DOHH2 (cell line): Measurements from ENCODE around the gene CCN5.

Experiments used
- H3F3A ChIP-seq: fragments of 200-600 bp; sonication (generic), shearing (Covaris generic); 2 replicates; pipeline ENCODE4 v1.6.0; 2016; ENCODE audit warnings: antibody characterized with exemption, mild to moderate bottlenecking; ENCODE audit not compliant: control insufficient read depth, insufficient read depth
- H3K27ac ChIP-seq: fragments of 200-600 bp; sonication (generic); 2 replicates; pipeline ENCODE4 v1.5.1; 2014; ENCODE audit warnings: low read depth, mild to moderate bottlenecking, low read length, moderate library complexity
- H3K27me3 ChIP-seq: fragments of 200-600 bp; sonication (generic); 2 replicates; pipeline ENCODE4 v1.6.1; 2014; ENCODE audit warnings: mild to moderate bottlenecking, low read length, mixed read lengths; ENCODE audit not compliant: control insufficient read depth
- H3K36me3 ChIP-seq: fragments of 200-600 bp; sonication (generic); 2 replicates; pipeline ENCODE4 v1.6.1; 2014; ENCODE audit warnings: mild to moderate bottlenecking, low read length, moderate library complexity, mixed read lengths; ENCODE audit not compliant: control insufficient read depth
- H3K4me1 ChIP-seq: fragments of 200-600 bp; sonication (generic); 2 replicates; pipeline ENCODE4 v1.6.1; 2014; ENCODE audit warnings: mild to moderate bottlenecking, low read length, mixed read lengths; ENCODE audit not compliant: control insufficient read depth
- H3K4me2 ChIP-seq: fragments of 200-600 bp; sonication (generic); 2 replicates; pipeline ENCODE4 v1.6.0; 2014; ENCODE audit warnings: mild to moderate bottlenecking, low read length, moderate library complexity
- H3K4me3 ChIP-seq: fragments of 200-600 bp; sonication (generic); 2 replicates; pipeline ENCODE4 v1.5.1; 2014; ENCODE audit warnings: mild to moderate bottlenecking, low read length, mixed read lengths
- H3K79me2 ChIP-seq: fragments of 200-600 bp; sonication (generic); 2 replicates; pipeline ENCODE4 v1.6.1; 2014; ENCODE audit warnings: mild to moderate bottlenecking, low read length, mixed read lengths; ENCODE audit not compliant: control insufficient read depth
- H3K9me2 ChIP-seq: fragments of 200-600 bp; sonication (generic); replicated peaks from 2 replicates; pipeline ENCODE4 v1.6.1; 2014; ENCODE audit warnings: mild to moderate bottlenecking, low read length, mixed read lengths; ENCODE audit not compliant: control insufficient read depth
- H3K9me3 ChIP-seq: fragments of 200-600 bp; sonication (generic); 2 replicates; pipeline ENCODE4 v1.6.1; 2014; ENCODE audit warnings: antibody characterized with exemption, low read length, mixed read lengths; ENCODE audit not compliant: control insufficient read depth, insufficient read depth
- H4K20me1 ChIP-seq: fragments of 200-600 bp; sonication (generic); 2 replicates; pipeline ENCODE4 v1.6.0; 2014; ENCODE audit warnings: low read depth, mild to moderate bottlenecking, antibody characterized with exemption, low read length, moderate library complexity; ENCODE audit not compliant: control insufficient read depth, insufficient read depth
- CTCF ChIP-seq: fragments of 200-600 bp; sonication (generic); IDR thresholded peaks from one replicate; pipeline ENCODE4 v1.5.1; 2014; ENCODE audit warnings: antibody characterized with exemption, mild to moderate bottlenecking, low read depth, low read length; ENCODE audit not compliant: poor library complexity, severe bottlenecking
- EZH2phosphoT487 ChIP-seq: fragments of 200-600 bp; sonication (generic); IDR thresholded peaks from 2 replicates; pipeline ENCODE4 v1.6.1; 2017; ENCODE audit warnings: borderline replicate concordance, mild to moderate bottlenecking, antibody characterized with exemption, low read length, moderate library complexity, mixed read lengths

The CCN5 gene

GRCh38 chr20:44728801-44729443 lies 13.8 kb downstream of the CCN5 start:
- H3K79me2 ChIP-seq: no peaks in the 10 kb centered on the region
- no peak overlapping the region for H3K4me3 ChIP-seq
- H3K9me2 ChIP-seq: no peaks in the 10 kb centered on the region
- TF ChIP-seq EZH2phosphoT487 (no peak), CTCF (no peak)
- no peaks in the 10 kb centered on the region for H3K9me3 ChIP-seq
- H3K36me3 ChIP-seq: no peaks in the 10 kb centered on the region
- no peaks in the 10 kb centered on the region for H3F3A ChIP-seq
- no peak overlapping the region for H3K4me2 ChIP-seq
- no peaks in the 10 kb centered on the region for H4K20me1 ChIP-seq
- H3K27ac ChIP-seq: no peak overlapping the region
- no peaks in the 10 kb centered on the region for H3K4me1 ChIP-seq
- H3K27me3 ChIP-seq: no peaks in the 10 kb centered on the region

- Histone ChIP-seq H3K9me2 (no peaks in the 10 kb centered on the region), H3K79me2 (no peaks in the 10 kb centered on the region), H3F3A (no peaks in the 10 kb centered on the region), H3K36me3 (no peaks in the 10 kb centered on the region), H4K20me1 (no peaks in the 10 kb centered on the region), H3K4me3 (no peak overlapping the region), H3K9me3 (no peaks in the 10 kb centered on the region), H3K27me3 (no peaks in the 10 kb centered on the region), H3K27ac (no peak overlapping the region), H3K4me2 (no peak overlapping the region), H3K4me1 (no peaks in the 10 kb centered on the region)
- TF ChIP-seq EZH2phosphoT487 (no peak), CTCF (no peak)
Measured at GRCh38 chr20:44730441-44730840, 15.3 kb downstream of the CCN5 start.

- Histone ChIP-seq H3K9me2 (no peaks in the 10 kb centered on the region), H4K20me1 (no peaks in the 10 kb centered on the region), H3K9me3 (peaks cover 4% of the 10 kb centered on the region; the same call in 1 of the 2 replicates), H3F3A (no peaks in the 10 kb centered on the region), H3K4me2 (no peak overlapping the region), H3K79me2 (no peaks in the 10 kb centered on the region), H3K36me3 (peaks cover 3% of the 10 kb centered on the region), H3K27ac (no peak overlapping the region), H3K4me1 (peaks cover 9% of the 10 kb centered on the region), H3K4me3 (no peak overlapping the region), H3K27me3 (no peaks in the 10 kb centered on the region)
- no peak for TF ChIP-seq CTCF
- TF ChIP-seq EZH2phosphoT487: no peak
Measured at GRCh38 chr20:44731657-44732056, 16.5 kb downstream of the CCN5 start.
